MM.1S (cell line): ENCODE measurements around the gene EVA1B.

Experiments
- DNase-seq: peaks from one replicate; pipeline ENCODE4 v3.0.0-alpha.2; 2015
- H2AFZ ChIP-seq: fragments of 300-600 bp; sonication (generic); 2 replicates; pipeline ENCODE4 v1.6.0; 2016; ENCODE audit warnings: antibody characterized with exemption, low read length
- H3F3A ChIP-seq: fragments of 300-600 bp; sonication (generic); 2 replicates; pipeline ENCODE4 v1.6.1; 2016; ENCODE audit warnings: mild to moderate bottlenecking, antibody characterized with exemption, low read length, moderate library complexity, mixed read lengths; ENCODE audit not compliant: insufficient read depth
- H3K27ac ChIP-seq: fragments of 300-600 bp; sonication (generic); 2 replicates; pipeline ENCODE4 v1.5.1; 2016; ENCODE audit warnings: mild to moderate bottlenecking, low read length
- H3K27me3 ChIP-seq: fragments of 300-600 bp; sonication (generic); replicated peaks from 2 replicates; pipeline ENCODE4 v1.6.0; 2016; ENCODE audit warnings: low read length; ENCODE audit not compliant: insufficient read depth
- H3K36me3 ChIP-seq: fragments of 300-600 bp; sonication (generic); replicated peaks from 2 replicates; pipeline ENCODE4 v1.6.1; 2016; ENCODE audit warnings: mild to moderate bottlenecking, low read length, mixed read lengths; ENCODE audit not compliant: insufficient read depth
- H3K4me1 ChIP-seq: fragments of 300-600 bp; sonication (generic); 2 replicates; pipeline ENCODE4 v1.6.1; 2016; ENCODE audit warnings: low read length, mixed read lengths
- H3K4me2 ChIP-seq: fragments of 300-600 bp; sonication (generic); 2 replicates; pipeline ENCODE4 v1.6.0; 2016; ENCODE audit warnings: low read depth, low read length
- H3K4me3 ChIP-seq: fragments of 300-600 bp; sonication (generic); 2 replicates; pipeline ENCODE4 v1.5.1; 2016; ENCODE audit warnings: low read length, mixed read lengths
- H3K79me2 ChIP-seq: fragments of 300-600 bp; sonication (generic); 2 replicates; pipeline ENCODE4 v1.6.1; 2016; ENCODE audit warnings: mixed run types, low read length, mixed read lengths
- H3K9ac ChIP-seq: fragments of 300-600 bp; sonication (generic); 2 replicates; pipeline ENCODE4 v1.6.1; 2016; ENCODE audit warnings: low read length, mixed read lengths
- H3K9me2 ChIP-seq: fragments of 300-600 bp; sonication (generic); replicated peaks from 2 replicates; pipeline ENCODE4 v1.6.1; 2016; ENCODE audit warnings: mild to moderate bottlenecking, low read length, mixed read lengths; ENCODE audit not compliant: insufficient read depth
- H3K9me3 ChIP-seq: fragments of 300-600 bp; sonication (generic); replicated peaks from 2 replicates; pipeline ENCODE4 v1.6.1; 2016; ENCODE audit warnings: mild to moderate bottlenecking, low read length, mixed read lengths; ENCODE audit not compliant: insufficient read depth
- H4K20me1 ChIP-seq: fragments of 300-600 bp; sonication (generic); 2 replicates; pipeline ENCODE4 v1.6.1; 2016; ENCODE audit warnings: mild to moderate bottlenecking, low read length, moderate library complexity, mixed read lengths; ENCODE audit not compliant: insufficient read depth
- CTCF ChIP-seq: fragments of 300-600 bp; sonication (generic); IDR thresholded peaks from 2 replicates; pipeline ENCODE4 v1.5.1; 2016; ENCODE audit warnings: antibody characterized with exemption, low read length, mixed read lengths
- EZH2 ChIP-seq: fragments of 300-600 bp; sonication (generic); optimal IDR thresholded peaks from 2 replicates; pipeline ENCODE3; 2017; ENCODE audit warnings: low read depth, mild to moderate bottlenecking, antibody characterized with exemption, low read length, mixed read lengths
- EZH2phosphoT487 ChIP-seq: fragments of 300-600 bp; sonication (generic); IDR thresholded peaks from 2 replicates; pipeline ENCODE4 v1.6.1; 2018; ENCODE audit warnings: antibody characterized with exemption, low read length

Gene EVA1B

GRCh38 chr1:36303244-36303643 lies 20.2 kb downstream of the EVA1B start:
- no peak overlapping the region for H3K4me2 ChIP-seq
- H3K36me3 ChIP-seq = peaks cover 17% of the 10 kb centered on the region
- H3F3A ChIP-seq = no peaks in the 10 kb centered on the region; the same call in 1 of the 2 replicates

GRCh38 chr1:36301220-36301619 lies 22.2 kb downstream of the EVA1B start:
- Histone ChIP-seq H3K4me2 (no peak overlapping the region), H3K36me3 (peaks cover 17% of the 10 kb centered on the region), H3K27ac (no peak overlapping the region), H3K27me3 (no peaks in the 10 kb centered on the region), H3K9me3 (no peaks in the 10 kb centered on the region), H3K79me2 (no peaks in the 10 kb centered on the region), H2AFZ (no peak overlapping the region), H3K9ac (no peak overlapping the region), H3K9me2 (no peaks in the 10 kb centered on the region), H3K4me3 (no peak overlapping the region), H4K20me1 (no peaks in the 10 kb centered on the region), H3F3A (no peaks in the 10 kb centered on the region; the same call in 1 of the 2 replicates), H3K4me1 (no peaks in the 10 kb centered on the region)
- TF ChIP-seq EZH2 (no peak), CTCF (no peak), EZH2phosphoT487 (no peak)
- DNase-seq = no peak

More at GRCh38 chr1:36303244-36303643, 20.2 kb downstream of the EVA1B start:
- Histone ChIP-seq H4K20me1 (no peaks in the 10 kb centered on the region), H3K9me2 (no peaks in the 10 kb centered on the region), H3K9me3 (no peaks in the 10 kb centered on the region), H2AFZ (no peak overlapping the region), H3K4me3 (no peak overlapping the region), H3K9ac (no peak overlapping the region), H3K4me1 (no peaks in the 10 kb centered on the region), H3K27me3 (no peaks in the 10 kb centered on the region), H3K79me2 (no peaks in the 10 kb centered on the region), H3K27ac (no peak overlapping the region)
- TF ChIP-seq EZH2phosphoT487 (no peak), EZH2 (no peak), CTCF (no peak)
- no peak for DNase-seq

GRCh38 chr1:36300526-36300925 lies 22.9 kb downstream of the EVA1B start:
- Histone ChIP-seq H3K79me2 (0 out of 2 replicates have a peak, but pooled peaks cover 1% of the 10 kb centered on the region), H3K4me2 (no peak overlapping the region), H3K27ac (no peak overlapping the region), H3K4me3 (no peak overlapping the region), H2AFZ (no peak overlapping the region), H3K9me2 (no peaks in the 10 kb centered on the region), H4K20me1 (no peaks in the 10 kb centered on the region), H3K27me3 (no peaks in the 10 kb centered on the region), H3K9me3 (no peaks in the 10 kb centered on the region), H3K9ac (no peak overlapping the region), H3K4me1 (no peaks in the 10 kb centered on the region), H3F3A (no peaks in the 10 kb centered on the region; the same call in 1 of the 2 replicates), H3K36me3 (peaks cover 17% of the 10 kb centered on the region)
- no peak for TF ChIP-seq EZH2
- TF ChIP-seq EZH2phosphoT487 = no peak
- TF ChIP-seq CTCF = no peak
- DNase-seq = no peak
